Subcutaneous adipose tissue (tissue), 4 donors: ENCODE results near the gene TGM2. TPM values are rescaled to one million over a fixed set of nuclear protein-coding genes. Genes with fewer than 3 reads are reported as not detected.

ENCODE experiments used
- total RNA-seq, 4 donors: library from RNA; depleted of rRNA; stranded (reverse); fragments of >200 nt; gene quantifications; one replicate each; pipeline ENCODE4 v1.1.0, GENCODE V29; 2016
- TF ChIP-seq, protein P1 (sequence below): fragments of 450-650 bp; IDR thresholded peaks from one replicate; pipeline ENCODE4 v1.5.1; 2016; ENCODE audit warnings: low read depth, mild to moderate bottlenecking, control low read depth, antibody characterized with exemption, moderate library complexity

Gene TGM2
- total RNA-seq, 4 donors from 2014 or later = 13.9 to 28.9 (median 19.2) TPM

DNA sequence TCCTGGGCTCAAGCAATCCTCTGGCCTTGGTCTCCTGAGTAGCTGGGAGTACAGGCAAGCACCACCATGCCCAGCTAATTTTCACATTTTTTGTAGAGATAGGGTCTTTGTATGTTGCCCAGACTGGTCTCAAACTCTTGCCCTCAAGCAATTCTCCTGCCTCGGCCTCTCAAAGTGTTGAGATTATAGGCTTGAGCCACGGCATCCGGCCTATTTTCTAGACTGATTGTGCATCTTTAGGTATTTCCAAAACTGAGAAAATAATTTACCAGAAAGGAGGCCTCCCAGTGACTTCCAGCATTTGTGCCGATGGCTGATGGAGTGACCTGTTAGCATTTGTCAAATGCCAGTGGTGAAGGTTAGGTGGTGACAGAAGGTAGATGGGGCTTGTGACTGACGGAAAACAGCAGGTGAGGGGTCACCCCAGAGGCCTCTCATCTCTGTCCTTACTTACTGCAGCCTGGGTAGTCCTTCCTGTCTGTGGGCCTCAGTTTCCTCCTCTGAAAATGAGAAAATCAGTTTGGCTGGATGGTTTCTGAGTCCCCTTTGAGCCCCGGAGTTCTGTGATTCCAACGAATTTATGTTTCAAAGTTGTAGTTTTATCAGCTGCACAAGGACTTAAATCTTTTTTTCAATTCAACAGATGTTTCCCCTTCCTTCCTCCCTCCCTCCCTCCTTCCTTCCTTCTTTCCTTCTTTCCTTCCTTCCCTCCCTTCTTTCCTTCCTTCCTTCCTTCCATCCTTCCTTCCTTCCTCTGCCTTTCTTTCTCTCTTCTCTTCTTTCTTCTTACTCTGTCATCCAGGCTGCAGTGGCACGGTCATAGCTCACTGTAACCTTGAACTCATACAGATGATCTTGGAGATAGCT lies 53.5 kb downstream of the TGM2 start:
- TF ChIP-seq, protein P1, sequence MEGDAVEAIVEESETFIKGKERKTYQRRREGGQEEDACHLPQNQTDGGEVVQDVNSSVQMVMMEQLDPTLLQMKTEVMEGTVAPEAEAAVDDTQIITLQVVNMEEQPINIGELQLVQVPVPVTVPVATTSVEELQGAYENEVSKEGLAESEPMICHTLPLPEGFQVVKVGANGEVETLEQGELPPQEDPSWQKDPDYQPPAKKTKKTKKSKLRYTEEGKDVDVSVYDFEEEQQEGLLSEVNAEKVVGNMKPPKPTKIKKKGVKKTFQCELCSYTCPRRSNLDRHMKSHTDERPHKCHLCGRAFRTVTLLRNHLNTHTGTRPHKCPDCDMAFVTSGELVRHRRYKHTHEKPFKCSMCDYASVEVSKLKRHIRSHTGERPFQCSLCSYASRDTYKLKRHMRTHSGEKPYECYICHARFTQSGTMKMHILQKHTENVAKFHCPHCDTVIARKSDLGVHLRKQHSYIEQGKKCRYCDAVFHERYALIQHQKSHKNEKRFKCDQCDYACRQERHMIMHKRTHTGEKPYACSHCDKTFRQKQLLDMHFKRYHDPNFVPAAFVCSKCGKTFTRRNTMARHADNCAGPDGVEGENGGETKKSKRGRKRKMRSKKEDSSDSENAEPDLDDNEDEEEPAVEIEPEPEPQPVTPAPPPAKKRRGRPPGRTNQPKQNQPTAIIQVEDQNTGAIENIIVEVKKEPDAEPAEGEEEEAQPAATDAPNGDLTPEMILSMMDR = no peak

DNA sequence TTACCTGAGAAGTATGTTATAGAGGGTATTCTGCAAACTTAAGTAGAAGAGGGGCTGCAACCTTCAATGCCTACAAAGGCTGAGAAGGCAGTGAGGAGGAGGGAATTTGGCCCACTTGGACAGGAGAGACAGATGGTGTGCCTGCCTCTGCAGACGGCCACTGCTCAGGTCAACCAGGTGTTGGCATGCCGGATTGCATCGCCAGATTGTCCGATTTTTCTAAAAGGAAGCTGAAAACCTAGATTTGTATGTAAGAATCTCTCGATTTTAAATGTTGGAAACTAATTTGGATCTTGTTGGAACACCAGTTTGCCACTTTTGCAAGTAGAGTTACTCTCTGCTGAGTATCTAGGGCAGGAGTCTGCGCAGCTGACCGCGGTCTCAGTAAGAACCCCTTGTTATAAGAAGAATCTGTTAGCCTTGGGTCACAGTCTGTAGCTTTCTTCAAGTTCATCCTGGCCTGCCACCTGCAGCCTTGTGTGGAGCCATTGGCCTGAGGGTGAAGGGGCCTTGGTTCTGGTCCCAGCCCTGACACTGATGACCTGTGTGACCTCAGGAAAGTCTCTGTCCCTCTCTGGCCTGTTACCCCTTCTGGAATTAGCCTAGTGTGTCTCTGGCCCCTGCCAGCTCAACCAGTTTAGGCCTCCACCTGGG lies 54.4 kb downstream of the TGM2 start:
- TF ChIP-seq, protein P1 = no peak

GRCh38 chr20:38109591-38110524 lies 55.2 kb downstream of the TGM2 start:
- TF ChIP-seq, protein P1 = no peak

GRCh38 chr20:38108986-38109541 lies 56.0 kb downstream of the TGM2 start:
- TF ChIP-seq, protein P1 = no peak

GRCh38 chr20:38108438-38108985 lies 56.6 kb downstream of the TGM2 start:
- TF ChIP-seq, protein P1 = no peak

DNA sequence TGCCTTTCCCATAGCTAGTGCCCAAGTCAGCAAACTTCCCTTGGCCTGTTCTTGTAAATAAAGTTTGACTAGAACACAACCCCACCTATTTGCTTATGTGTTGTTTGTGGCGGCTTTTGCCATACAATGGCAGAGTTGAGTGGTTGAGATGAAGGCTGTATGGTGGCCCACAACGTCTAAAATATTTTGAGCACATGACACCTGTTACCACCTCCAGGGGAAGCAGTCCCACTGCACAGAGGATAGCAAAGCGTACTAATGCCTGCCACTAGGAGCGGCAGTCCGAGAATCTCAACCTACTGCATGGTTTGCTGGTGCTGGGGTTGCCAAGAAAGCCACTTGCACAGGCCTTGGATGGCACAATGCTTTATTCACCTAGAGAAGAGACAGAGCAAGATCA lies 58.6 kb downstream of the TGM2 start:
- TF ChIP-seq, protein P1 = no peak
